HEK293 (cell line): ENCODE data around the gene RASA2.

ENCODE experiments used
- CTCF ChIP-seq: fragments of 450-650 bp; formaldehyde crosslinking; IDR thresholded peaks from 2 replicates; pipeline ENCODE4 v1.5.1; 2016; ENCODE audit warnings: missing biosample characterization, missing genetic modification characterization
- OVOL3 ChIP-seq: fragments of 450-650 bp; formaldehyde crosslinking; IDR thresholded peaks from 2 replicates; pipeline ENCODE4 v1.5.1; 2016; ENCODE audit warnings: missing biosample characterization, missing genetic modification characterization
- ZNF423 ChIP-seq: fragments of 450-650 bp; formaldehyde crosslinking; IDR thresholded peaks from 2 replicates; pipeline ENCODE4 v1.5.1; 2016; ENCODE audit warnings: missing biosample characterization, missing genetic modification characterization
- ZNF670 ChIP-seq: fragments of 450-650 bp; formaldehyde crosslinking; IDR thresholded peaks from 2 replicates; pipeline ENCODE4 v1.5.1; 2016; ENCODE audit warnings: missing biosample characterization, missing genetic modification characterization, low read depth

- TF ChIP-seq CTCF (tag by site-specific recombination), result no peak
- TF ChIP-seq ZNF423, result no peak
- TF ChIP-seq ZNF670 (tag by site-specific recombination), result no peak
- TF ChIP-seq OVOL3 (tag by site-specific recombination), result no peak
Measured at GRCh38 chr3:141632779-141633374, 146.1 kb downstream of the RASA2 start.
